Testis (tissue), 3 donors: ENCODE measurements around the gene USP47. TPM values are rescaled to one million over a fixed set of nuclear protein-coding genes. Genes with fewer than 3 reads are reported as not detected.

Experiments
- DNase-seq: peaks from one replicate; pipeline ENCODE4 v3.0.0-alpha.2; 2019
- H3K27ac ChIP-seq, 2 donors: fragments of 200-600 bp; sonication (generic); one replicate each; pipeline ENCODE4 v1.5.1; 2019
- H3K27me3 ChIP-seq: fragments of 200-600 bp; sonication (generic); one replicate; pipeline ENCODE4 v1.5.1; 2019
- H3K36me3 ChIP-seq: fragments of 200-600 bp; sonication (generic); one replicate; pipeline ENCODE4 v1.5.1; 2017; ENCODE audit warnings: low read depth; ENCODE audit errors: missing control alignments
- H3K4me1 ChIP-seq: fragments of 200-600 bp; sonication (generic); one replicate; pipeline ENCODE4 v1.5.1; 2019
- H3K4me3 ChIP-seq, 2 donors: fragments of 200-600 bp; sonication (generic); one replicate each; pipeline ENCODE4 v1.5.1; 2017 to 2019
- H3K9me3 ChIP-seq: fragments of 200-600 bp; sonication (generic); one replicate; pipeline ENCODE4 v1.5.1; 2017
- POLR2A ChIP-seq: fragments of 450-650 bp; IDR thresholded peaks from one replicate; pipeline ENCODE4 v1.6.1; 2017; ENCODE audit warnings: antibody characterized with exemption, mild to moderate bottlenecking, moderate library complexity
- WGBS, 2 donors: methylation state at CpG; one replicate each; pipeline ENCODE4 v1.1.5; 2018; 5-methylcytosine and 5-hydroxymethylcytosine counted together
- intact Hi-C: fragments of 100-400 bp; cut with DNase I; formaldehyde crosslinking; loops from one replicate; pipeline ENCODE4 v1.15.1; 2023; ENCODE audit warnings: low total_unique reads
- polyA plus RNA-seq: library from polyadenylated mRNA; stranded (reverse); fragments of 350-450 nt; fragmentation: Illumina TruSeq; extraction: RNeasy Lipid Tissue Mini Kit (QIAGEN cat#74804); gene quantifications from one replicate; pipeline ENCODE4 v1.2.3, GENCODE V29; 2014; ENCODE audit warnings: low read depth, low replicate concordance; ENCODE audit not compliant: insufficient read depth
- total RNA-seq, 2 donors: library from RNA; depleted of rRNA; stranded (reverse); fragments of >200 nt; gene quantifications; one replicate each; pipeline ENCODE4 v1.2.3, GENCODE V29; 2016
- TF ChIP-seq, protein P1 (sequence below), 3 experiments: fragments of 450-650 bp in 2 of 3; fragments of 200-600 bp in 1 of 3; sonication (generic) in 1 of 3; IDR thresholded peaks; one replicate each; pipeline ENCODE4 v1.5.1; 2016 to 2019; ENCODE audit warnings: antibody characterized with exemption in 3 of 3, mild to moderate bottlenecking in 2 of 3, moderate library complexity in 1 of 3

The USP47 gene
- total and polyA plus RNA-seq, 3 donors from 2014 or later, result 35.1 to 111 (median 102) TPM

DNA sequence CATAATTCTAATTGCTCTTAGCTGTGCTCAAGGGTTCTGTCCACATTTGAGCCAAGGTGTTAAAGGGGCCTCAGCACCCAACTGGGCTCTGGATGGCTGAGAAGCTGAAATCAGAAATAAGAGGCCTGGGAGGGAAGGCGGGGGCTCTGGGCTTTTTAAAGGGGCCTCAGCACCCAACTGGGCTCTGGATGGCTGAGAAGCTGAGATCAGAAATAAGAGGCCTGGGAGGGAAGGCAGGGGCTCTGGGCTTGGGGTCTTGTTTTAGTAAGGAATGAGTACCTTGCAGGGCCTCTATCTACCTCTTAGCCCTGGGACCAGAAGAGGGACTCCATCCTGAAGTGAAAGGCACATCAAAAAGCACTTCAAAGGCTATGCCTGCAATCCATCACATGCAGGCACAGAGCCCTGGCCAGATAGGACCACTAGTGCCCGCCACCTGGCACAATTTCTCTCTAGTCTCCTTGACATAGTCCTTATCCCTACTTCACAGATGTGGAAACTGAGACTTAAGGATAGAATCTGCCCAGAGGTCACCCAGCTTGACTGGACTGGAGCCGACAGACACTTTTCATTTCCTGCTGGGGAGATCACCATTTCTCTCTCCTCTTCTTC lies 131.1 kb downstream of the USP47 start:
- no peaks in the 10 kb centered on the region for H3K9me3 ChIP-seq
- DNase-seq, result no peak
- 63 to 82% methylated on average over 3 of the region's 3 CpGs for WGBS, 2 donors
- peak overlapping the region; percentile 0 to 56 for H3K27ac ChIP-seq
- intact Hi-C loops, result no loop called here
- H3K4me1 ChIP-seq, result peaks cover 42% of the 10 kb centered on the region
- H3K36me3 ChIP-seq, result no peaks in the 10 kb centered on the region
- no peak for TF ChIP-seq POLR2A
- TF ChIP-seq, protein P1, sequence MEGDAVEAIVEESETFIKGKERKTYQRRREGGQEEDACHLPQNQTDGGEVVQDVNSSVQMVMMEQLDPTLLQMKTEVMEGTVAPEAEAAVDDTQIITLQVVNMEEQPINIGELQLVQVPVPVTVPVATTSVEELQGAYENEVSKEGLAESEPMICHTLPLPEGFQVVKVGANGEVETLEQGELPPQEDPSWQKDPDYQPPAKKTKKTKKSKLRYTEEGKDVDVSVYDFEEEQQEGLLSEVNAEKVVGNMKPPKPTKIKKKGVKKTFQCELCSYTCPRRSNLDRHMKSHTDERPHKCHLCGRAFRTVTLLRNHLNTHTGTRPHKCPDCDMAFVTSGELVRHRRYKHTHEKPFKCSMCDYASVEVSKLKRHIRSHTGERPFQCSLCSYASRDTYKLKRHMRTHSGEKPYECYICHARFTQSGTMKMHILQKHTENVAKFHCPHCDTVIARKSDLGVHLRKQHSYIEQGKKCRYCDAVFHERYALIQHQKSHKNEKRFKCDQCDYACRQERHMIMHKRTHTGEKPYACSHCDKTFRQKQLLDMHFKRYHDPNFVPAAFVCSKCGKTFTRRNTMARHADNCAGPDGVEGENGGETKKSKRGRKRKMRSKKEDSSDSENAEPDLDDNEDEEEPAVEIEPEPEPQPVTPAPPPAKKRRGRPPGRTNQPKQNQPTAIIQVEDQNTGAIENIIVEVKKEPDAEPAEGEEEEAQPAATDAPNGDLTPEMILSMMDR (IDR thresholded peaks at IDR 0.05), result no peak
- no peaks in the 10 kb centered on the region for H3K27me3 ChIP-seq
- no peak overlapping the region for H3K4me3 ChIP-seq

DNA sequence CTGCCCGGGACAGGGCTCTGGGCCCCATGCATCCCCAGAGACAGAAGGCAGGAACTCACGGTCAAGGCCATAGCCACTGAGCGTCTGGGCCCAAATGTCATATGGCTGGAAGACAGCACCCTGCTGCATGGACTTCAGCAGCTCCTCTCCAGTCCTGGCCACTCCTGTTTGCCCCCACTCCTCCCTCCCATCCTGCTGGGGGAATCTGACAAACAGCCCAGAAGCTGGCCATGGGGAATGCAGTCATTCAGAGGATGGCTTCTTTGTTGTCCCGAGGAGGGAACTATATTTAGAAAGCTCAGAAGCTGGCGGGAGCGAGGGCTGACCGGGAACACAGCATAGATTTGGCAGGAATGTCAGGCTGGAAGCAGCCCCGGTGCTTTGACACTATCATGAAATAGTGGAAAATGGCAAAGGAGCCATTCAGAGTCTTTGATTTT lies 131.6 kb downstream of the USP47 start:
- peak overlapping the region; percentile 0 to 62 for H3K27ac ChIP-seq
- H3K36me3 ChIP-seq, result no peaks in the 10 kb centered on the region
- intact Hi-C loops, result no loop called here
- no peaks in the 10 kb centered on the region for H3K27me3 ChIP-seq
- no peak overlapping the region for H3K4me3 ChIP-seq
- peak; percentile 86 for DNase-seq
- 30 to 52% methylated on average over 8 of the region's 8 CpGs for WGBS, 2 donors
- H3K9me3 ChIP-seq, result no peaks in the 10 kb centered on the region
- no peak for TF ChIP-seq POLR2A
- TF ChIP-seq, protein P1 (IDR thresholded peaks at IDR 0.05), result no peak
- H3K4me1 ChIP-seq, result peaks cover 42% of the 10 kb centered on the region

DNA sequence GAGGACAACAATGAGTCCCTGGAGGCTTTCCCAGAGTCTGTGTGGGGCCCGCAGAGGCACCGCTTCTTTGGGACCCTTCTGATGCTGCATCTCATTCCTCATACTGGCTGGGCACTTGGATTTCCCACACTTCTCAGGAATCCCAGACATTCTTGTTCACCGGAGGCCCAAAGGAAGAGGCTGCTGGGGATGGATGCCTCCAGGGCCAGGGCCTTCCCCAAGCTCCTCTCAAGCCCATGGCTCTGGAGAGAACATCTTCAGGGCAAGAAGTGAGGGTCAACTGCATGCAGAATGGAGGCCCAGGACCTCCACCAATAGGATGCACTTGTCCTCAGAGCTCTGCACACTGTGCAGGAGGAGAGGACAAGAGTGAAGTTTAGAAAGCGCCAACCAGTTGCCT lies 132.1 kb downstream of the USP47 start:
- TF ChIP-seq, protein P1 (IDR thresholded peaks at IDR 0.05), result no peak
- TF ChIP-seq POLR2A, result no peak
- Histone ChIP-seq H3K4me1 (peaks cover 45% of the 10 kb centered on the region), H3K4me3 (no peak overlapping the region), H3K9me3 (no peaks in the 10 kb centered on the region), H3K27me3 (no peaks in the 10 kb centered on the region), H3K36me3 (no peaks in the 10 kb centered on the region), H3K27ac (peak overlapping the region; percentile 0 to 62)
- intact Hi-C loops, result no loop called here
- whole genome bisulfite sequencing, 2 donors, result 57 to 65% methylated on average over 4 of the region's 4 CpGs
- no peak for DNase-seq

DNA sequence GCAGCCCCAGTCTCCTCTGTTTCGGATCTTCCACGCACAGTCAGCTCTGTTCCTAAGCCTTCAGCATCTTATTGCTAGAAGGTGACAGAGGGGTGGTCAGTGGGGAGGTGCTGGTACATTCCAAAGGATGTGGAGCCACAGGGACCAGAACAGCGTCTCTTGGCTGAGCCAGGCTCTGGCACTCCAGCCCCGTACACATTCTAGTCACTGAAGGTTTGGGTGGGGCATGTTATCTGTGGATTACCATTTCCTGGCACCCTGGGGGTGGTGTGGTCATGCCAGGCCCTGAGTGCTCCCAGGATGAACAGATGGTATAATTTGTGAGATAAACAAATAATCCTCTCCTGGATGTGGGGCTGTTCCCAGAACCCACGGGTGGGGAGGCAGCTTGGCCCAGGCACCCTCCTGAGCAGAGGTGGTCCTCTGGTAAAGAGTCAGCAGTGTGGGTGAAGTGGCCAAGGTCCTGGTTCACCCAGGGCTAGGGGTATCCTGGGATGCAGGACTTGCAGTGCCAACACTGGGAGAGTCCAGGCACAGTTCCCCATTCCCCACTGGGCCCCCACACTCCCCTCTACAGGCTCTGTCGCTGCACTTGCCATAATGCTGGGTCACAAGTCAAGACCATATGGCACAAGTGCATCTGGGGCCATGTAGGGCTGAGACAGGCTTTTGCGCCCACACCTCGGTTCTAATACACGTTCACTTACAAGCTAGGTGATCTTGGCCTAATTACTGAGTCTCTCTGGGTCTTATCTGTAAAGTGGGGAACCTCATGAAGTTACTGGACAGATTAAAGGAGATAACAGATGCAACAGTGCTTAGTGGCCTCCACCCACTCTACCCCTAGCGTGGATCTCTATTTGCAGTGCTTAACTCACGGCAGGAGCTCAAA lies 133.7 kb downstream of the USP47 start:
- TF ChIP-seq, protein P1 (IDR thresholded peaks at IDR 0.05), result no peak
- no peak for TF ChIP-seq POLR2A
- no peaks in the 10 kb centered on the region for H3K9me3 ChIP-seq
- H3K4me1 ChIP-seq, result peaks cover 59% of the 10 kb centered on the region
- no peak overlapping the region for H3K27ac ChIP-seq
- H3K27me3 ChIP-seq, result no peaks in the 10 kb centered on the region
- DNase-seq, result no peak
- 84 to 85% methylated on average over 10 to 11 of the region's 11 CpGs for WGBS, 2 donors
- intact Hi-C loops, result no loop called here
- no peaks in the 10 kb centered on the region for H3K36me3 ChIP-seq
- no peak overlapping the region for H3K4me3 ChIP-seq
